HG02973 (cell line): ENCODE measurements around the gene HHIP.

Experiments used
- ATAC-seq: cut with Tn5 transposase; IDR thresholded peaks from one replicate; pipeline ENCODE4 v1.9.1; 2021; ENCODE audit warnings: moderate library complexity; ENCODE audit not compliant: unreplicated experiment

HHIP gene

GRCh38 chr4:144705601-144706590 lies 59.9 kb downstream of the HHIP start:
- no peak for ATAC-seq

GRCh38 chr4:144709159-144709558 lies 63.2 kb downstream of the HHIP start:
- ATAC-seq = no peak

GRCh38 chr4:144709793-144710525 lies 64.0 kb downstream of the HHIP start:
- no peak for ATAC-seq

GRCh38 chr4:144710526-144710912 lies 64.6 kb downstream of the HHIP start:
- ATAC-seq = no peak

- ATAC-seq = no peak
Measured at GRCh38 chr4:144711700-144712456, 65.9 kb downstream of the HHIP start.

GRCh38 chr4:144712775-144713174 lies 66.8 kb downstream of the HHIP start:
- no peak for ATAC-seq

- no peak for ATAC-seq
Measured at GRCh38 chr4:144714166-144714565, 68.2 kb downstream of the HHIP start.

GRCh38 chr4:144715230-144715629 lies 69.3 kb downstream of the HHIP start:
- ATAC-seq = peak; percentile 72

- no peak for ATAC-seq
Measured at GRCh38 chr4:144716778-144717177, 70.8 kb downstream of the HHIP start.

- ATAC-seq = no peak
Measured at GRCh38 chr4:144718958-144719512, 73.1 kb downstream of the HHIP start.

GRCh38 chr4:144720491-144720890 lies 74.5 kb downstream of the HHIP start:
- ATAC-seq = no peak

- ATAC-seq = no peak
Measured at GRCh38 chr4:144721994-144722393, 76.0 kb downstream of the HHIP start.

- ATAC-seq = no peak
Measured at GRCh38 chr4:144723471-144723870, 77.5 kb downstream of the HHIP start.

GRCh38 chr4:144729175-144729574 lies 83.2 kb downstream of the HHIP start:
- ATAC-seq = no peak

- ATAC-seq = no peak
Measured at GRCh38 chr4:144732584-144733428, 86.8 kb downstream of the HHIP start.

GRCh38 chr4:144733566-144733965 lies 87.6 kb downstream of the HHIP start:
- ATAC-seq = no peak

GRCh38 chr4:144734522-144734921 lies 88.6 kb downstream of the HHIP start:
- ATAC-seq = no peak

- ATAC-seq = no peak
Measured at GRCh38 chr4:144738649-144739048, 92.7 kb downstream of the HHIP start.

GRCh38 chr4:144739511-144740033 lies 93.6 kb downstream of the HHIP start:
- no peak for ATAC-seq

GRCh38 chr4:144740316-144740715 lies 94.4 kb downstream of the HHIP start:
- no peak for ATAC-seq
